NCI-H2196 treated with DMSO at 0.1 percent for 48 hours (cell line): ENCODE results near the gene SCAP.
"Not testable (repeated sequence)": the region's sequence is repeated elsewhere in the genome, so short reads cannot be mapped to it uniquely, and the experiment has no call there.

Source experiments
- DNase-seq: peaks from one replicate; lab custom pipeline; 2025; ENCODE audit not compliant: unreplicated experiment; lab: John Stamatoyannopoulos, UW

Gene SCAP

GRCh38 chr3:47481763-47482162 lies 6.0 kb upstream of the SCAP start:
- DNase-seq, result not testable (repeated sequence)

- not testable (repeated sequence) for DNase-seq
These were observed 4.5 kb upstream of the SCAP start for GRCh38 chr3:47480267-47480666.

GRCh38 chr3:47479826-47480160 lies 4.1 kb upstream of the SCAP start:
- no peak for DNase-seq

- no peak for DNase-seq
These were observed 2.3 kb upstream of the SCAP start for GRCh38 chr3:47478022-47478421.

- DNase-seq, result no peak
These were observed 981 bp upstream of the SCAP start for GRCh38 chr3:47476644-47477199.

- no peak for DNase-seq
These were observed 537 bp upstream of the SCAP start for GRCh38 chr3:47476330-47476626.

GRCh38 chr3:47475029-47475569 lies 642 bp downstream of the SCAP start:
- no peak for DNase-seq

- DNase-seq, result no peak
These were observed 2.4 kb downstream of the SCAP start for GRCh38 chr3:47473391-47473790.

GRCh38 chr3:47469616-47470015 lies 6.1 kb downstream of the SCAP start:
- no peak for DNase-seq

GRCh38 chr3:47468315-47468714 lies 7.4 kb downstream of the SCAP start:
- not testable (repeated sequence) for DNase-seq

GRCh38 chr3:47464588-47464987 lies 11.2 kb downstream of the SCAP start:
- no peak for DNase-seq

GRCh38 chr3:47459534-47460085 lies 16.1 kb downstream of the SCAP start:
- not testable (repeated sequence) for DNase-seq

GRCh38 chr3:47456984-47457383 lies 18.8 kb downstream of the SCAP start:
- DNase-seq, result no peak

GRCh38 chr3:47455806-47456452 lies 19.8 kb downstream of the SCAP start:
- DNase-seq, result no peak

GRCh38 chr3:47452453-47453215 lies 23.1 kb downstream of the SCAP start:
- no peak for DNase-seq

- no peak for DNase-seq
These were observed 31.6 kb downstream of the SCAP start for GRCh38 chr3:47444103-47444502.

GRCh38 chr3:47443611-47443995 lies 32.1 kb downstream of the SCAP start:
- no peak for DNase-seq

GRCh38 chr3:47441796-47442551 lies 33.8 kb downstream of the SCAP start:
- no peak for DNase-seq

GRCh38 chr3:47440131-47440530 lies 35.6 kb downstream of the SCAP start:
- no peak for DNase-seq

- DNase-seq, result no peak
These were observed 39.6 kb downstream of the SCAP start for GRCh38 chr3:47436180-47436579.

- DNase-seq, result no peak
These were observed 40.9 kb downstream of the SCAP start for GRCh38 chr3:47434849-47435248.
